Activated T-helper 17 cell treated with anti-CD3 and anti-CD28 coated beads, Interleukin-2, amount 50 U/mL, for 72 hours (primary cell): ENCODE measurements around the gene TRAPPC6A. TPM values are rescaled to one million over a fixed set of nuclear protein-coding genes. Genes with fewer than 3 reads are reported as not detected.

Source experiments
- ATAC-seq: fragments of 150-1000 bp; cut with Tn5 transposase; replicated peaks from 2 replicates; pipeline ENCODE4 v1.10.0; 2021; ENCODE audit warnings: mild to moderate bottlenecking, moderate library complexity
- H3K27ac Mint-ChIP-seq: one replicate; pipeline ENCODE4 v1.8.0; 2022; ENCODE audit warnings: mixed read lengths
- H3K27me3 Mint-ChIP-seq: one replicate; pipeline ENCODE4 v1.8.0; 2022; ENCODE audit warnings: mixed read lengths
- H3K36me3 Mint-ChIP-seq: one replicate; pipeline ENCODE4 v1.8.0; 2022; ENCODE audit warnings: low read depth, mild to moderate bottlenecking, mixed read lengths
- H3K4me1 Mint-ChIP-seq: one replicate; pipeline ENCODE4 v1.8.0; 2022; ENCODE audit warnings: mixed read lengths
- H3K4me3 Mint-ChIP-seq: one replicate; pipeline ENCODE4 v1.8.0; 2022; ENCODE audit warnings: mild to moderate bottlenecking, mixed read lengths
- H3K9me3 Mint-ChIP-seq: one replicate; pipeline ENCODE4 v1.8.0; 2022; ENCODE audit warnings: mixed read lengths
- total RNA-seq, 2 donors: library from RNA; stranded (reverse); gene quantifications; one replicate each; pipeline ENCODE4 v1.2.3, GENCODE V29; 2022

Gene TRAPPC6A
- total RNA-seq, 2 donors from 2014 or later: 12.9 to 32.1 TPM

GRCh38 chr19:45151320-45151719, 26.7 kb downstream of the TRAPPC6A start:
- Mint-ChIP-seq H3K4me1 (peaks cover 16% of the 10 kb centered on the region), H3K9me3 (no peaks in the 10 kb centered on the region), H3K36me3 (peaks cover 5% of the 10 kb centered on the region), H3K4me3 (peak overlapping the region; percentile 59), H3K27me3 (no peaks in the 10 kb centered on the region), H3K27ac (no peak overlapping the region)
- ATAC-seq: no peak

DNA sequence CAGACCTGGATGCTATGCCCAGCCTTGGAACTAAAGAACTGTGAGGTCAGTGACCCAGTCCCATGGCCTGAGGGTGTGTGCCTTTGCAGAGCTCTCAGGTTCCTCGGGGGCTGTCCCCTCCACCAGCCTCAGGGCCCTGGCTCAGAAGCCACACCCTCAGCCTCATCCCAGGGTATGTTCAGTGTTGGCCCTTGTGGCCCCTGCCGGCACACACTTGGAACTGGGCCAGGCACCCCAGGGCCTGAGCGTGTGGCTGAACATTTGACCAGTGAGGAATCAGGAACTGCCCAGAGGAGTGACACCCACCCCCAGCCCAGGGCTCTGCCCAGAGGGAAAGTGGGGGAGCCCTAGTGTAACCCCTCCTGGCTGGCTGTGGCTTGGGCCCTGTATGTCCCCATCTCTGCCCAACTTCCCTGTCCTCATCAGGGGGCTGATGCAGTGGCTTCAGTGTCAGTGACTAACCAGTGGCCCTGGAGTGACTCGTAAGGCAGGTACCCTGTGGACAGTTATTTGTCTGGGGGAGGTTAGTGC, 27.2 kb downstream of the TRAPPC6A start:
- Mint-ChIP-seq H3K27ac (no peak overlapping the region), H3K4me3 (no peak overlapping the region), H3K27me3 (no peaks in the 10 kb centered on the region), H3K9me3 (no peaks in the 10 kb centered on the region), H3K4me1 (peaks cover 16% of the 10 kb centered on the region), H3K36me3 (peaks cover 5% of the 10 kb centered on the region)
- ATAC-seq: peak; percentile 16

GRCh38 chr19:45150180-45150579, 27.9 kb downstream of the TRAPPC6A start:
- Mint-ChIP-seq H3K27me3 (no peaks in the 10 kb centered on the region), H3K27ac (no peak overlapping the region), H3K4me3 (no peak overlapping the region), H3K36me3 (peaks cover 5% of the 10 kb centered on the region), H3K9me3 (no peaks in the 10 kb centered on the region), H3K4me1 (peaks cover 16% of the 10 kb centered on the region)
- ATAC-seq: no peak

GRCh38 chr19:45149129-45149528, 28.9 kb downstream of the TRAPPC6A start:
- ATAC-seq: no peak
- no peaks in the 10 kb centered on the region for H3K27me3 Mint-ChIP-seq
- H3K9me3 Mint-ChIP-seq: no peaks in the 10 kb centered on the region
- H3K27ac Mint-ChIP-seq: no peak overlapping the region
- H3K4me3 Mint-ChIP-seq: no peak overlapping the region
- peaks cover 5% of the 10 kb centered on the region for H3K36me3 Mint-ChIP-seq
- H3K4me1 Mint-ChIP-seq: peaks cover 13% of the 10 kb centered on the region

DNA sequence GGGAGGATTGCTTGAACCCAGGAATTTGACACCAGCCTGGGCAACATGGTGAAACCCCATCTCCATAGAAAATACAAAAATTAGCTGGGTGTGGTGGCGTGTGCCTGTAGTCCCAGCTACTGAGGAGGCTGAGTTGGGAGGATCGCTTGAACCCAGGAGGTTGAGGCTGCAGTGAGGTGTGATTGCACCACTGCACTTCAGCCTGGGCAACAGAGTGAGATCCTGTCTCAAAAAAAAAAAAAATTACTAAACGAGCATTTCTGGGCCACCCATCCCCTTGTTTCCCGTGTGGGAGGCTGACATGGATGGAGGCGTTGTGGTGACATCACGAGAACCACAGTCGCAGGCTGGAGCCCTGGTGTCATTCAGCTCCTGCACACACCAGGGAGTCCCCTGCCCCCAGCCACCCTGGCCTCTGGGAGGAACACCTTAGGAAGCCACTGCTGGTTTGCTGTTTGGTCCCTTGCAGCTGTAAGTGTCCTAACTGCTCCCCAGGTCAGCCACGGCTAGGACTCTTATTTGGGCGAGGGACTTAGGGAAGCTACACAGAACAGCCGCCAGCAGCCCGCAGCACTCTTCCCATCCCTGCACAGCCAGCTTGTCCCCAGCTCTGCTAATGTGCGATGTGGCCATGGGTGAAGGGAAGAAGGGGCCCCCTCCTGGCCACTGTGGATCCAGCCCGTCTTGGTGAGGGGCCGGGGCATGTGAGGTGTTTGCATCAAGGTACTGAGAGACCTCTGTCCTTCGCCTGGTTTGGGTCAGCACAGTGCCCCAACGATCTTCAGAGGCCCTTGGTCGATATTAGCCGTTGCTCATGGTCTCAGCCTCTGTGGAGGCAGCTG, 30.0 kb downstream of the TRAPPC6A start:
- H3K4me1 Mint-ChIP-seq: peaks cover 9% of the 10 kb centered on the region
- no peak overlapping the region for H3K4me3 Mint-ChIP-seq
- H3K36me3 Mint-ChIP-seq: peaks cover 5% of the 10 kb centered on the region
- no peaks in the 10 kb centered on the region for H3K27me3 Mint-ChIP-seq
- no peak overlapping the region for H3K27ac Mint-ChIP-seq
- ATAC-seq: no peak
- H3K9me3 Mint-ChIP-seq: no peaks in the 10 kb centered on the region

DNA sequence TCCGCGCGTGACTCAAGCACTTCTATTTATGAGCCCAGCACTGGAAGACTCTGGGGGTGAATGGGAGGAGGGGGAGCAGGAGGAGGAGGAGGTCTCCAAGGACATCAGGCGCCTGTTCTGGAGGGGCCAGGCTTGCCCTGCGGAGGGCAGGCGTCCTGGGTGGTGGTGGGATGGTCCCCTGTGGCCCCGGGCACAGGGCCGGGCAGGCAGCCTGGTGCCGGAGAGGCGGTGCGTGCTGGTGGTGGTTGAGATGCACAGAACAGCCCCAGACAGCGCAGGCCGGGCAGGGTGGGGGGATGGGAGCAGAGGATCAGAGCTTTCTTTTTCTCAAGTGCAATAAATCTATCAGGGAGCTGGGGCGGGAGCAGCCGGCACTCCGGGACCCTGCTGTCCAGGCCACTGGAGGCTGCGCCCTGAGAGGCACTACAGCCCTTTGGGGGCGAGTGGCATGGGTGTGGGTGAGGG, 31.3 kb downstream of the TRAPPC6A start:
- peaks cover 13% of the 10 kb centered on the region for H3K36me3 Mint-ChIP-seq
- peaks cover 9% of the 10 kb centered on the region for H3K4me1 Mint-ChIP-seq
- no peak for ATAC-seq
- H3K27ac Mint-ChIP-seq: no peak overlapping the region
- no peak overlapping the region for H3K4me3 Mint-ChIP-seq
- no peaks in the 10 kb centered on the region for H3K27me3 Mint-ChIP-seq
- H3K9me3 Mint-ChIP-seq: no peaks in the 10 kb centered on the region

DNA sequence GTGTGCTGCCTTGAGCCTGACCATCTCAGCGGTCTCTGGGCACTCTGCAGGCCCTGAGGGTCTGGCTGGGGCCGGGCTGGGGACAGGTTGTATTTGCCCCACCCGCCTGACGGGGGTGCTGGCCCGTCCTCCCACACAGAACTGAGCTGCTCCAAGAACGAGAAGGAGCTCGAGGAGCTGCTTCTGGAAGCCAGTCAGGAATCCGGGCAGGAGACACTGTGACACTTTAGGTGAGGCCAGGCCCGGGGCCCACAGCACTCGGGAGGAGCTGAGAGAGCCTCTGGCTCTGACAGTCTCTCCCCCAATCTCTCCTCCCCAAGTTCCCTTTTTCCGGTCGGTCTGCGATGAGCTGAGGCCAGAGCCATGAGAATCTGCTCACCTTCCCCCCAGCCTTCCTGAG, 31.8 kb downstream of the TRAPPC6A start:
- Mint-ChIP-seq H3K27ac (no peak overlapping the region), H3K4me3 (no peak overlapping the region), H3K9me3 (no peaks in the 10 kb centered on the region), H3K4me1 (peaks cover 9% of the 10 kb centered on the region), H3K27me3 (no peaks in the 10 kb centered on the region), H3K36me3 (peaks cover 14% of the 10 kb centered on the region)
- no peak for ATAC-seq

DNA sequence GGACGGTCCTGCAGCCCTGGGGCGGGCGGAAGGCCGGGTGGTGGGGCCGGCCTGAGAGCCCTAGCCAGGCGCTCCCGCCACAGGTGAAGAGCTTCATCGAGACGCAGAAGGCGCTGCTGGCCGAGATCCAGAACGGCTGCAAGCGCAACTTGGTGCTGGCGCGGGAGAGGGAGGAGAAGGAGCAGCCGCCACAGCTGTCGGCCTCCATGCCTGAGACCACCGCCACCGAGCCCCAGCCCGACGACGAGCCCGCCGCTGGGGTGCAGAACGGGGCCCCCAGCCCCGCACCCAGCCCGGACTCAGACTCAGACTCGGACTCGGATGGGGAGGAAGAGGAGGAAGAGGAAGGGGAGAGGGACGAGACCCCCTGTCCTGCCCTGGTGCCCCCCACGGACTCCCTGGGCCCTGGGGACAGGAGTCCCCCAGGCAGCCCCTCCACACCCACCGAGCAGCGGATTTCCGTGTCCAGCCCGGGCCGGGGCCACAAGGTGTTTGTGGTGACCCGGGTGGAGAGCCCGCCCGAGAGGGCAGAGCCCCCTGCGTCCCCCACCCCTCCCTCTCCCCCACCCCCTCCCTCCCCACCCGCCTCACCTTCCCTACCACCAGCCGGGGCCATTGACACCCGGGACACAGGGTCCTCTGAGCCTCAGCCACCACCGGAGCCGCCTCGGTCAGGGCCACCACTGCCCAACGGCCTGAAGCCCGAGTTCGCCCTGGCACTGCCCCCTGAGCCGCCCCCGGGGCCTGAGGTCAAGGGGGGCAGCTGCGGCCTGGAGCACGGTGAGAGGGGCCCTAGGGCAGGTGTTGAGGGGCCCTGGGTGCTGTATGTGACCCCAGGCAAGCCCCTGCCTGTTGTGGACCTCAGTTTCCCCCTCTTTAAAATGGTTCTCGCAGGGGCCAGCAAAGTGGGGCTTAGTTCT, 32.5 kb downstream of the TRAPPC6A start:
- H3K9me3 Mint-ChIP-seq: no peaks in the 10 kb centered on the region
- ATAC-seq: no peak
- H3K27ac Mint-ChIP-seq: no peak overlapping the region
- H3K4me3 Mint-ChIP-seq: no peak overlapping the region
- peaks cover 9% of the 10 kb centered on the region for H3K4me1 Mint-ChIP-seq
- H3K27me3 Mint-ChIP-seq: no peaks in the 10 kb centered on the region
- peaks cover 16% of the 10 kb centered on the region for H3K36me3 Mint-ChIP-seq

DNA sequence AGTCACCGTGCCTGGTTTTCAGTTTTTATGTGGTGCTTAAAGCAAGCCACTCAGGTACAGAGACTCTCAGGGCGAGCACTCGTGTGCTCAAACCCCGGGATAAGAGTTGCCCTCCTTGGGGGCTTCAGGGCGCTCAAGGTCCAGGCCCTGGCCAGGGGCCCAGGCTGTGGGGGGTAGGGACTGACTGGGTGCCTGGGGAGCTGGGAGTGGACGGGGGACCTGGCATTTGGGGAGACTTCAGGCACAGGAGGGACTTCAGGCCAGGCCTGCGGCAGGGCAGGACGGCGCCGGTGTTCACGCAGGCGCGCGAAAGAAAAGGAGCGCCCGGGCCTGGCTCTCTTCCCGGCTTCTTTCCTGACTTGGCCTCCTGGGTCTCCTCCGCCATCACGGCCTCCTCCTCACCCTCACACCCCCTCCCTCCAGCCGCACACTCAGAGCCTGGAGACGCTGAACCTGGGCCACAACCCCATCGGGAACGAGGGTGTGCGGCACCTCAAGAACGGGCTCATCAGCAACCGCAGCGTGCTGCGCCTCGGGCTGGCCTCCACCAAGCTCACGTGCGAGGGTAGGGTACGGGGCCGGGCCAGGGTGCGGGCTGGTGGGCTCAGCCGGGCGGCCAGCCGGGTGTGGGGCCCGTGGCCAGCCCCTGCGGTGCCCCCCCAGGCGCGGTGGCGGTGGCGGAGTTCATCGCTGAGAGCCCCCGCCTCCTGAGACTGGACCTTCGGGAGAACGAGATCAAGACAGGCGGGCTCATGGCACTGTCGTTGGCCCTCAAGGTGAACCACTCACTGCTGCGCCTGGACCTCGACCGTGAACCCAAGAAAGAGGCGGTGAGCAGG, 33.4 kb downstream of the TRAPPC6A start:
- Mint-ChIP-seq H3K4me3 (no peak overlapping the region), H3K36me3 (peaks cover 16% of the 10 kb centered on the region), H3K27ac (no peak overlapping the region), H3K4me1 (peaks cover 9% of the 10 kb centered on the region), H3K9me3 (no peaks in the 10 kb centered on the region), H3K27me3 (no peaks in the 10 kb centered on the region)
- no peak for ATAC-seq

DNA sequence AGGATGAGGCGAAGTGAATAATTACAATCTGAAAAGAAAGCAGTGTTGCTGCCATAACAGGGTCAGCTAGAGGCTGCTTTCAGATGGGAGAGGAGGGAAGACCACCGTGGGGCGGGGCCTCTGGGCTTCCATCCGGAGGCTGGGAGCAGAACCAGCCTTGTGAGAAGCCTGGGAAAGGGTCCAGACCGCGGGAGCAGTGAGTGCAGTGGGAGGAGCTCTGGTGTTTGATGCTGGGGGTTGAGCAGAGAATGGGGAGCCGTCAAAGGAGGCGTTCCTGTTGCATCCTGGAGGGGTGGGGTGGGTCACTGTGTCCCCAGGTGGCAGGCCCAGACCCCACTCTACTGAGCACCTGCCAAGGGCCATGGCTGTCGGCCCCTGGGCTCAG, 35.3 kb downstream of the TRAPPC6A start:
- no peak overlapping the region for H3K4me3 Mint-ChIP-seq

GRCh38 chr19:45142016-45142725, 35.9 kb downstream of the TRAPPC6A start:
- no peaks in the 10 kb centered on the region for H3K27me3 Mint-ChIP-seq
- peaks cover 16% of the 10 kb centered on the region for H3K36me3 Mint-ChIP-seq
- H3K4me1 Mint-ChIP-seq: peaks cover 5% of the 10 kb centered on the region
- H3K9me3 Mint-ChIP-seq: no peaks in the 10 kb centered on the region
- H3K27ac Mint-ChIP-seq: no peak overlapping the region
- no peak for ATAC-seq
- no peak overlapping the region for H3K4me3 Mint-ChIP-seq

More for the DNA sequence above, 35.3 kb downstream of the TRAPPC6A start:
- peaks cover 5% of the 10 kb centered on the region for H3K4me1 Mint-ChIP-seq
- no peaks in the 10 kb centered on the region for H3K27me3 Mint-ChIP-seq
- no peaks in the 10 kb centered on the region for H3K9me3 Mint-ChIP-seq
- H3K36me3 Mint-ChIP-seq: peaks cover 16% of the 10 kb centered on the region
- H3K27ac Mint-ChIP-seq: no peak overlapping the region
- no peak for ATAC-seq

DNA sequence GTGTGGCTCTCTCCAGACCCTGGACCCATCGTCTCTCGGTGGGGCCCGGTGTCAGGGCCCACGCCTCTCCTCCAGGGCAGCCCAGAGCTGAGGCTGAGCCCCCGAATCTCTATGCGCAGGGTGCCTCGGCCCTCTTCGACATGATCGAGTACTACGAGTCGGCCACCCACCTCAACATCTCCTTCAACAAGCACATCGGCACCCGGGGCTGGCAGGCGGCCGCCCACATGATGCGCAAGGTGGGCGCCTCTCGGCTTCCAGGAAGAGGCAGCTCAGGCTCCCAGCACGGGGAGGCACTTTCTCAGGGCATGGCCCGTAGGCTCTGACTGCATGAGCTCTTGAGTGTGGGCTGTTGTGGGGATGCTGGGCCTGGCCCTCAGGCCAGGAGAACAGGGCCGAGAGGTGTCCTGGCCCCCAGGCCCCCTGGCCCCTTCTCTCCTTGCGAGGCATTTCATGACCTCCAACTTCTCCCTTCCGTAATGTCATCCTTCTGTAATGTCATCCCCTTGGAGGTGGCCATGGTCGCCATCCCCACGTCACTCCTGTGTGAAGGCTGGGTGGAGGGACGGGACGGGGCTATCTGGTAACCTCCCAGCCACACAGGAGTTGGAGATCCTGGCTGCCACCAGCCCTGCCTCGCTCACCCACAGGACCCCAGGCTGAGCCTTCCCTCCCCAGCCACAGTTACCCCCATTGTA, 36.7 kb downstream of the TRAPPC6A start:
- ATAC-seq: no peak
- H3K27me3 Mint-ChIP-seq: no peaks in the 10 kb centered on the region
- H3K36me3 Mint-ChIP-seq: peaks cover 16% of the 10 kb centered on the region
- peak overlapping the region; percentile 20 for H3K27ac Mint-ChIP-seq
- H3K4me3 Mint-ChIP-seq: no peak overlapping the region
- peaks cover 5% of the 10 kb centered on the region for H3K4me1 Mint-ChIP-seq
- no peaks in the 10 kb centered on the region for H3K9me3 Mint-ChIP-seq

GRCh38 chr19:45140533-45140932, 37.5 kb downstream of the TRAPPC6A start:
- H3K27me3 Mint-ChIP-seq: no peaks in the 10 kb centered on the region
- H3K36me3 Mint-ChIP-seq: peaks cover 16% of the 10 kb centered on the region
- ATAC-seq: no peak
- no peak overlapping the region for H3K4me3 Mint-ChIP-seq
- no peak overlapping the region for H3K27ac Mint-ChIP-seq
- H3K4me1 Mint-ChIP-seq: peaks cover 5% of the 10 kb centered on the region
- no peaks in the 10 kb centered on the region for H3K9me3 Mint-ChIP-seq
